Measurements from ENCODE around the gene SLC12A6. TPM values are rescaled to one million over a fixed set of nuclear protein-coding genes. Genes with fewer than 3 reads are reported as not detected.
"Not testable (repeated sequence)": the region's sequence is repeated elsewhere in the genome, so short reads cannot be mapped to it uniquely, and the experiment has no call there.

SLC12A6 gene
- 19.5 TPM for total RNA-seq (2021; ENCODE audit: unreplicated experiment)
- 11.0 TPM for polyA plus RNA-seq (2012; ENCODE audit: insufficient read length)
- Bru-seq, nascent RNA, result percentile 63 among the genes with signal in this experiment
- percentile 60 among the genes with signal in this experiment for BruChase-seq, experiment 1, labeled RNA remaining after a 2-hour chase
- BruChase-seq, experiment 2, labeled RNA remaining after a 6-hour chase, result percentile 71 among the genes with signal in this experiment
- long read RNA-seq, full-length matches to known transcripts, result 2 of 13 reads
- long read RNA-seq, partial matches to known transcripts, result 2 of 13 reads
- long read RNA-seq, other reads (novel, unspliced or antisense), result 9 of 13 reads

GRCh38 chr15:34337557-34338306 lies at the start of gene SLC12A6:
SLC12A6 (minus strand) TSS chr15:34337781; CDS start chr15:34336680, 1,101 bp downstream.
- in situ Hi-C loops (cut with HindIII; ENCODE audit: low pct_unique_long_range_greater_than_20kb, low sequenced_read_pairs), result no loop called here
- intact Hi-C loops (cut with micrococcal nuclease; ENCODE audit: unreplicated experiment), result no loop called here
- peaks cover 41% of the 10 kb centered on the region for H3K4me1 ChIP-seq (ENCODE audit: control insufficient read depth, insufficient read depth, low read length)
- H3K9me3 ChIP-seq (ENCODE audit: control insufficient read depth, insufficient read depth, low read depth, low read length), result no peaks in the 10 kb centered on the region
- ChIA-PET POLR2A (interaction anchor here (0.6 to 1.0 kb wide), 3 partner anchors 12 to 114 kb away, joined by 3 read pairs; no protein-coding TSS in a partner anchor), CTCF (interaction anchor here (0.6 to 1.2 kb wide), 2 partner anchors 30 to 53 kb away, joined by 5 to 6 read pairs; partner anchors contain the start of gene LPCAT4)
- peaks cover 10% of the 10 kb centered on the region for H3K36me3 ChIP-seq (ENCODE audit: control insufficient read depth, insufficient read depth, low read length)
- BruUV-seq (replicated peaks), result no TSS peak
- peak within 1 kb of the TSS; percentile 67 to 85 for H3K4me3 ChIP-seq (ENCODE audit: low read depth in 2 of 2, low read length in 2 of 2)
- ATAC-seq, result peak; percentile 97
- no peaks in the 10 kb centered on the region for H3K27me3 ChIP-seq (ENCODE audit: control insufficient read depth, insufficient read depth, low read length)
- TF ChIP-seq REST (IDR thresholded peaks at IDR 0.05; ENCODE audit: insufficient read depth in 1 of 2, low read depth in 2 of 2, low read length in 1 of 2) (no peak), POLR2AphosphoS5 (IDR thresholded peaks at IDR 0.05; ENCODE audit: low read depth, low read length) (peak; percentile 77), TCF7L2 (IDR thresholded peaks at IDR 0.05; ENCODE audit: low read depth, low read length) (peak; percentile 10; the same call in 1 of the 2 replicates), SIN3A (IDR thresholded peaks at IDR 0.05; ENCODE audit: borderline replicate concordance, insufficient read depth, low read depth, low read length) (peak; percentile 81; the same call in 1 of the 2 replicates), CTCF (IDR thresholded peaks at IDR 0.05) (no peak)
- DNase-seq (ENCODE audit: low read depth, low spot score), result peak; percentile 81
- H3K27ac ChIP-seq (ENCODE audit: low read length), result peak within 1 kb of the TSS; percentile 88

GRCh38 chr15:34381829-34382521 lies 44.4 kb upstream of the SLC12A6 start:
- H3K4me1 ChIP-seq (ENCODE audit: control insufficient read depth, insufficient read depth, low read length); H3K36me3 ChIP-seq (ENCODE audit: control insufficient read depth, insufficient read depth, low read length); ATAC-seq; H3K27ac ChIP-seq (ENCODE audit: low read length); BruUV-seq (replicated peaks); DNase-seq (ENCODE audit: low read depth, low spot score); H3K4me3 ChIP-seq (ENCODE audit: low read depth in 2 of 2, low read length in 2 of 2); H3K9me3 ChIP-seq (ENCODE audit: control insufficient read depth, insufficient read depth, low read depth, low read length); in situ Hi-C loops (cut with HindIII; ENCODE audit: low pct_unique_long_range_greater_than_20kb, low sequenced_read_pairs); CTCF ChIA-PET; H3K27me3 ChIP-seq (ENCODE audit: control insufficient read depth, insufficient read depth, low read length); POLR2A ChIA-PET; intact Hi-C loops (cut with micrococcal nuclease; ENCODE audit: unreplicated experiment): not testable (repeated sequence)

GRCh38 chr15:34380491-34380890 lies 42.9 kb upstream of the SLC12A6 start:
- ATAC-seq; BruUV-seq (replicated peaks); H3K36me3 ChIP-seq (ENCODE audit: control insufficient read depth, insufficient read depth, low read length); H3K4me1 ChIP-seq (ENCODE audit: control insufficient read depth, insufficient read depth, low read length); POLR2A ChIA-PET; H3K4me3 ChIP-seq (ENCODE audit: low read depth in 2 of 2, low read length in 2 of 2); in situ Hi-C loops (cut with HindIII; ENCODE audit: low pct_unique_long_range_greater_than_20kb, low sequenced_read_pairs); H3K9me3 ChIP-seq (ENCODE audit: control insufficient read depth, insufficient read depth, low read depth, low read length); H3K27ac ChIP-seq (ENCODE audit: low read length); DNase-seq (ENCODE audit: low read depth, low spot score); CTCF ChIA-PET; intact Hi-C loops (cut with micrococcal nuclease; ENCODE audit: unreplicated experiment); H3K27me3 ChIP-seq (ENCODE audit: control insufficient read depth, insufficient read depth, low read length): not testable (repeated sequence)

All from Panc1 (cell line).